ENCODE results near the gene AHCYL2. TPM values are rescaled to one million over a fixed set of nuclear protein-coding genes. Genes with fewer than 3 reads are reported as not detected.
"Not testable (repeated sequence)": the region's sequence is repeated elsewhere in the genome, so short reads cannot be mapped to it uniquely, and the experiment has no call there.

Gene AHCYL2
- total RNA-seq, 1 donor from 2014 or later: 9.9 TPM

GRCh38 chr7:129281163-129281562 is 56.3 kb downstream of the AHCYL2 start:
- no peak for DNase-seq (ENCODE audit: low spot score)
- ATAC-seq: no peak

GRCh38 chr7:129282865-129283264 is 58.0 kb downstream of the AHCYL2 start:
- no peak for ATAC-seq
- DNase-seq (ENCODE audit: low spot score): no peak

GRCh38 chr7:129283936-129284335 is 59.1 kb downstream of the AHCYL2 start:
- no peak for DNase-seq (ENCODE audit: low spot score)
- no peak for ATAC-seq

GRCh38 chr7:129285111-129285510 is 60.3 kb downstream of the AHCYL2 start:
- ATAC-seq: no peak
- no peak for DNase-seq (ENCODE audit: low spot score)

GRCh38 chr7:129292861-129293260 is 68.0 kb downstream of the AHCYL2 start:
- DNase-seq (ENCODE audit: low spot score) (no peak), ATAC-seq (no peak)

- ATAC-seq (peak; percentile 70), DNase-seq (ENCODE audit: low spot score) (no peak)
These were observed 70.2 kb downstream of the AHCYL2 start for GRCh38 chr7:129295015-129295423.

- DNase-seq (ENCODE audit: low spot score) (peak; percentile 63), ATAC-seq (peak; percentile 85)
These were observed 73.6 kb downstream of the AHCYL2 start for GRCh38 chr7:129298268-129298893.

- no peak for DNase-seq (ENCODE audit: low spot score)
- no peak for ATAC-seq
These were observed 75.1 kb downstream of the AHCYL2 start for GRCh38 chr7:129299889-129300288.

- ATAC-seq: not testable (repeated sequence)
These were observed 75.5 kb downstream of the AHCYL2 start for GRCh38 chr7:129300299-129300698.

GRCh38 chr7:129307592-129307991 is 82.8 kb downstream of the AHCYL2 start:
- ATAC-seq: peak; percentile 27

More at GRCh38 chr7:129300299-129300698, 75.5 kb downstream of the AHCYL2 start:
- not testable (repeated sequence) for DNase-seq (ENCODE audit: low spot score)

GRCh38 chr7:129308047-129308446 is 83.2 kb downstream of the AHCYL2 start:
- ATAC-seq (peak; percentile 99), DNase-seq (ENCODE audit: low spot score) (peak; percentile 60)

More at GRCh38 chr7:129307592-129307991, 82.8 kb downstream of the AHCYL2 start:
- DNase-seq (ENCODE audit: low spot score): no peak

- no peak for DNase-seq (ENCODE audit: low spot score)
- ATAC-seq: no peak
These were observed 86.6 kb downstream of the AHCYL2 start for GRCh38 chr7:129311429-129311828.

GRCh38 chr7:129313282-129313681 is 88.5 kb downstream of the AHCYL2 start:
- no peak for ATAC-seq

GRCh38 chr7:129315960-129316359 is 91.1 kb downstream of the AHCYL2 start:
- ATAC-seq (no peak), DNase-seq (ENCODE audit: low spot score) (no peak)

More at GRCh38 chr7:129313282-129313681, 88.5 kb downstream of the AHCYL2 start:
- no peak for DNase-seq (ENCODE audit: low spot score)

GRCh38 chr7:129317450-129317849 is 92.6 kb downstream of the AHCYL2 start:
- ATAC-seq: no peak
- no peak for DNase-seq (ENCODE audit: low spot score)

- no peak for DNase-seq (ENCODE audit: low spot score)
- no peak for ATAC-seq
These were observed 102.2 kb downstream of the AHCYL2 start for GRCh38 chr7:129327076-129327475.

GRCh38 chr7:129332254-129333035 is 107.6 kb downstream of the AHCYL2 start:
- ATAC-seq (no peak), DNase-seq (ENCODE audit: low spot score) (no peak)

- no peak for ATAC-seq
- DNase-seq (ENCODE audit: low spot score): no peak
These were observed 109.6 kb downstream of the AHCYL2 start for GRCh38 chr7:129334473-129334872.

- DNase-seq (ENCODE audit: low spot score): no peak
- ATAC-seq: no peak
These were observed 113.6 kb downstream of the AHCYL2 start for GRCh38 chr7:129338450-129338849.

- no peak for DNase-seq (ENCODE audit: low spot score)
- no peak for ATAC-seq
These were observed 116.4 kb downstream of the AHCYL2 start for GRCh38 chr7:129341212-129341611.

GRCh38 chr7:129341816-129342806 is 117.3 kb downstream of the AHCYL2 start:
- no peak for ATAC-seq
- DNase-seq (ENCODE audit: low spot score): no peak

All from left lobe of liver (tissue), 2 donors.